ENCODE results near the gene CELSR1. TPM values are rescaled to one million over a fixed set of nuclear protein-coding genes. Genes with fewer than 3 reads are reported as not detected.

The CELSR1 gene
- total RNA-seq, 1 donor from 2014 or later: 18.8 TPM

- Mint-ChIP-seq H3K9me3 (peaks cover 6% of the 10 kb centered on the region), H3K36me3 (peaks cover 15% of the 10 kb centered on the region), H3K27ac (no peak overlapping the region), H3K4me1 (peaks cover 6% of the 10 kb centered on the region), H3K4me3 (no peak overlapping the region), H3K27me3 (ENCODE audit: low read depth) (no peaks in the 10 kb centered on the region)
- DNase-seq (ENCODE audit: low spot score in 2 of 2, unreplicated experiment in 2 of 2): no peak
- TF ChIP-seq, protein P1, sequence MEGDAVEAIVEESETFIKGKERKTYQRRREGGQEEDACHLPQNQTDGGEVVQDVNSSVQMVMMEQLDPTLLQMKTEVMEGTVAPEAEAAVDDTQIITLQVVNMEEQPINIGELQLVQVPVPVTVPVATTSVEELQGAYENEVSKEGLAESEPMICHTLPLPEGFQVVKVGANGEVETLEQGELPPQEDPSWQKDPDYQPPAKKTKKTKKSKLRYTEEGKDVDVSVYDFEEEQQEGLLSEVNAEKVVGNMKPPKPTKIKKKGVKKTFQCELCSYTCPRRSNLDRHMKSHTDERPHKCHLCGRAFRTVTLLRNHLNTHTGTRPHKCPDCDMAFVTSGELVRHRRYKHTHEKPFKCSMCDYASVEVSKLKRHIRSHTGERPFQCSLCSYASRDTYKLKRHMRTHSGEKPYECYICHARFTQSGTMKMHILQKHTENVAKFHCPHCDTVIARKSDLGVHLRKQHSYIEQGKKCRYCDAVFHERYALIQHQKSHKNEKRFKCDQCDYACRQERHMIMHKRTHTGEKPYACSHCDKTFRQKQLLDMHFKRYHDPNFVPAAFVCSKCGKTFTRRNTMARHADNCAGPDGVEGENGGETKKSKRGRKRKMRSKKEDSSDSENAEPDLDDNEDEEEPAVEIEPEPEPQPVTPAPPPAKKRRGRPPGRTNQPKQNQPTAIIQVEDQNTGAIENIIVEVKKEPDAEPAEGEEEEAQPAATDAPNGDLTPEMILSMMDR (IDR thresholded peaks at IDR 0.05; ENCODE audit: unreplicated experiment): no peak
Measured at GRCh38 chr22:46382524-46382923, 154.9 kb downstream of the CELSR1 start.

DNA sequence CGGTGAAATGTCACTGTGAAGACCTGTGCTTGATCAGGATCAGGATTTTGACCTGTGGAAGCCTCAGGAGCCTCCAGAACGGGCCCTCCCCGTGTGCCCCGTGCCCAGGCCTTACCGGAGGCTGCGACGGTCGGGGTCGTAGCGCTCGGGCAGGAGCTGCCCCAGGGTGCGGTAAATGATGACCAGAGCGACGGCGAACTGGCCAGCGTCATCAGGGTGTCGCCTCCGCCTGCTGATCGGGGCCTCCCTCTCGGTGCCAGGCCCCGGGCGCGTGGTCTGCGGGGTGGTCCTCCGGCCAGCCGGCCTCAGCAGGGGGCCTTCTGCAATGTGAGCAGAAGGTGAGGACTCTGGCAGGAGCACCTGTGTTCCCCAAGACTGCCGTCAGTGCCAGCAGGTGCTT, 155.7 kb downstream of the CELSR1 start:
- TF ChIP-seq, protein P1 (IDR thresholded peaks at IDR 0.05; ENCODE audit: unreplicated experiment): no peak
- Mint-ChIP-seq H3K36me3 (peaks cover 22% of the 10 kb centered on the region), H3K27me3 (ENCODE audit: low read depth) (no peaks in the 10 kb centered on the region), H3K27ac (no peak overlapping the region), H3K9me3 (peaks cover 6% of the 10 kb centered on the region), H3K4me1 (peaks cover 7% of the 10 kb centered on the region), H3K4me3 (no peak overlapping the region)
- no peak for DNase-seq (ENCODE audit: low spot score in 2 of 2, unreplicated experiment in 2 of 2)

DNA sequence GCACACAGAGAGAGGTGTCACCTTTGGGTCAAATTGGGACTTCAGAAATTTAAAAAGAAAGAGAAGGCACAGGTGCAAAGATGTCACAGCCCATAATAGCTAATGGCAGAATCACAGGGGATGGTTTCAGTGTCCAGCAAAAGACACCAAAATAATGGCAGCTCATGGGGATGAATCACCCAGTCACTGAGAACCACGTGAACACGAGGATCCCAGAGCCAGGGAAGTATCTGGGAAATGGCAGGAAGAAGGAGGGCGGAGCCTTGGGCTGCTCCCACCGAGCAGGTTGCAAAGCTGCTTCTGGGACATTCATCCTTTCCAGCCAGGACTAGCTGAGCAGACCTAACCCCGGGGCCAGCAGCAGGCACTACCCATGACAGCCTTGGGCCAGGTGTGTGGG, 156.3 kb downstream of the CELSR1 start:
- Mint-ChIP-seq H3K36me3 (peaks cover 26% of the 10 kb centered on the region), H3K4me3 (no peak overlapping the region), H3K27me3 (ENCODE audit: low read depth) (no peaks in the 10 kb centered on the region), H3K4me1 (peaks cover 7% of the 10 kb centered on the region), H3K9me3 (peaks cover 6% of the 10 kb centered on the region), H3K27ac (no peak overlapping the region)
- no peak for DNase-seq (ENCODE audit: low spot score in 2 of 2, unreplicated experiment in 2 of 2)
- TF ChIP-seq, protein P1 (IDR thresholded peaks at IDR 0.05; ENCODE audit: unreplicated experiment): no peak

DNA sequence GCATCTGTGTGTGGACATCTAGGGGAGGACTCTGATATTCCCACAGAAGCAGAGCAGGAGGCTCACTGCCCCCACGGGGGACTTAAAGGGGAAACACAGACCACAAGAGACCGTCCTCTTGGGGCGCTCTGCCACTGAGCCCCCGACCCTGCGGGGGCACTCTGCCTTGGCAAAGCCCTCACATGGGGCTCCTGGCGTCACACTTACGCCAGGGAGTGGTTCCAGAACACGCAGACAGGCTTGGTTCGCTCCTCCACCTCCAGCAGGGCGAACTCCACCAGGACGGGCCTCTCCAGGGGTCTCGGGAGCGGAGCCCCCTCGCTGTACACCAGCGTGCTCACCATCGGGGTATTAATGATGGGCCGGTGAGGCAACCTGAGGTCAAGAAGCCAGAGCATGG, 156.8 kb downstream of the CELSR1 start:
- H3K36me3 Mint-ChIP-seq: peaks cover 31% of the 10 kb centered on the region
- no peak for DNase-seq (ENCODE audit: low spot score in 2 of 2, unreplicated experiment in 2 of 2)
- H3K9me3 Mint-ChIP-seq: peaks cover 11% of the 10 kb centered on the region
- no peak overlapping the region for H3K27ac Mint-ChIP-seq
- TF ChIP-seq, protein P1 (IDR thresholded peaks at IDR 0.05; ENCODE audit: unreplicated experiment): no peak
- H3K4me1 Mint-ChIP-seq: peaks cover 7% of the 10 kb centered on the region
- H3K4me3 Mint-ChIP-seq: no peak overlapping the region
- no peaks in the 10 kb centered on the region for H3K27me3 Mint-ChIP-seq (ENCODE audit: low read depth)

GRCh38 chr22:46380069-46380468, 157.4 kb downstream of the CELSR1 start:
- no peak overlapping the region for H3K4me3 Mint-ChIP-seq
- no peaks in the 10 kb centered on the region for H3K27me3 Mint-ChIP-seq (ENCODE audit: low read depth)
- no peak overlapping the region for H3K27ac Mint-ChIP-seq
- peaks cover 33% of the 10 kb centered on the region for H3K36me3 Mint-ChIP-seq
- DNase-seq (ENCODE audit: low spot score in 2 of 2, unreplicated experiment in 2 of 2): no peak
- H3K4me1 Mint-ChIP-seq: peaks cover 7% of the 10 kb centered on the region
- TF ChIP-seq, protein P1 (IDR thresholded peaks at IDR 0.05; ENCODE audit: unreplicated experiment): no peak
- peaks cover 11% of the 10 kb centered on the region for H3K9me3 Mint-ChIP-seq
